HPDE6-E6E7 (cell line): ENCODE data around the gene EHMT1.
"Not testable (repeated sequence)": the region's sequence is repeated elsewhere in the genome, so short reads cannot be mapped to it uniquely, and the experiment has no call there.

Source experiments
- DNase-seq: peaks from one replicate; pipeline ENCODE4 v3.0.0; 2011; ENCODE audit warnings: missing footprints; ENCODE audit errors: extremely low spot score

Gene EHMT1

DNA sequence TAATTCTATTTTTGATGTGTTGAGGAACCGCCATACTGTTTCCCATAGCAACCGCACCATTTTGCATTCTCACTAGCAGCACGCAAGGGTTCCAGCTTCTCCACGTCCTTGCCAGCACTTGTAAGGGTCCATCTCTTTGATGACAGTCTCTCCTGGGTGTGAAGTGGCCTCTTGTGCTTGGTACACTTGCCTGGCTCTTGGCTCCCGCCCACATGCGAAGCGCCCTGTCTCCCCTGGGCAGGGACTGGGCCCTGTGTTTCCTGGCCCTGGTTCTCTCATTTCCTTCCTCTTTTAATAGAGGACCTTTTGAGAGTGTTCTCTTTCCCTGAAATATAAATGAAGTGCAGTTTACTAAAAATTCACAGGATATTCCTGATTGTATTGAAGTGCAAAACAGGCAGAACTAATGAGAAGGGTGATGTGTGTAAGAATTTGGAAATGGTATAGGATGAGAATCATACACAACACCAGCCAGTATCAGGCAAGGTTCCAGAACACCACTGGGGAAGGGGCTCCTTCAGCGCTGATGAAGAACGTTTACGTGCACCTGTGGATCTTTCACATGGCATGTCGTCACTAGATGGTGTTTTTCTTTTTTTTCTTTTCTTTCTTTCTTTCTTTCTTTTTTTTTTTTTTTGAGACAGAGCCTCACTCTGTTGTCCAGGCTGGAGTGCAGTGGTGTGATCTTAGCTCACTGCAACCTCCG lies 73.0 kb downstream of the EHMT1 start:
- DNase-seq: no peak

DNA sequence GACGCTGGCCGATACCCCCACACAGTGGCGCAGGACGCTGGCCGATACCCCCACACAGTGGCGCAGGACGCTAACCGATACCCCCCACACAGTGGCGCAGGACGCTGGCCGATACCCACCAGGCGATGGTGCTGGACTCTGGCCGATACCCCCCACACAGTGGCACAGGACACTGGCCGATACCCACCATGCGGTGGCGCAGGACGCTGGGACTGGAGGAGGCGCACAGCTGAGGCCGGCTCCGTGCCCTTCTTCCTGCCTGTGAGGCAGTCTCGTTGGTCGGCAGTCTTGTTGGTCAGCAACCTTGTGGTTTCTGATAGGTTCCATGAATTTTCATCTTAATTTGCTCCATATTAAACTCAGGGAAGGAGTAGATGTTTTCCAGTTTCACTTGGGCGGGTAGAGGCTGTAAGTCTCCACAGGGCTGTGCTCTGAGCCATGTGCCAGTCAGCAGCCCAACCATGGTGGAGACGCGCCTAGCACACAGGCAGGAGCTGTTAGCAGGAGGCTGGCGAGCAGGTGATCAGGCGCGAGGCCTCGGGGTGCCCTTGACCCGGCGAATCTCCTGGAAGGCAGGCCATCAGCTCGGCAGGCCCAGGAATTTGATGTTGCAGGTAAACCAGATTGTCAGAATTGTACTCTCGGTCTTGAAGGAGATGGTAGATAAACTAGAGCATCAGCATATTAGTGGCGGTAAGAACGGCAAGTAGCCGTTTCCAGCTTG lies 75.6 kb downstream of the EHMT1 start:
- no peak for DNase-seq

DNA sequence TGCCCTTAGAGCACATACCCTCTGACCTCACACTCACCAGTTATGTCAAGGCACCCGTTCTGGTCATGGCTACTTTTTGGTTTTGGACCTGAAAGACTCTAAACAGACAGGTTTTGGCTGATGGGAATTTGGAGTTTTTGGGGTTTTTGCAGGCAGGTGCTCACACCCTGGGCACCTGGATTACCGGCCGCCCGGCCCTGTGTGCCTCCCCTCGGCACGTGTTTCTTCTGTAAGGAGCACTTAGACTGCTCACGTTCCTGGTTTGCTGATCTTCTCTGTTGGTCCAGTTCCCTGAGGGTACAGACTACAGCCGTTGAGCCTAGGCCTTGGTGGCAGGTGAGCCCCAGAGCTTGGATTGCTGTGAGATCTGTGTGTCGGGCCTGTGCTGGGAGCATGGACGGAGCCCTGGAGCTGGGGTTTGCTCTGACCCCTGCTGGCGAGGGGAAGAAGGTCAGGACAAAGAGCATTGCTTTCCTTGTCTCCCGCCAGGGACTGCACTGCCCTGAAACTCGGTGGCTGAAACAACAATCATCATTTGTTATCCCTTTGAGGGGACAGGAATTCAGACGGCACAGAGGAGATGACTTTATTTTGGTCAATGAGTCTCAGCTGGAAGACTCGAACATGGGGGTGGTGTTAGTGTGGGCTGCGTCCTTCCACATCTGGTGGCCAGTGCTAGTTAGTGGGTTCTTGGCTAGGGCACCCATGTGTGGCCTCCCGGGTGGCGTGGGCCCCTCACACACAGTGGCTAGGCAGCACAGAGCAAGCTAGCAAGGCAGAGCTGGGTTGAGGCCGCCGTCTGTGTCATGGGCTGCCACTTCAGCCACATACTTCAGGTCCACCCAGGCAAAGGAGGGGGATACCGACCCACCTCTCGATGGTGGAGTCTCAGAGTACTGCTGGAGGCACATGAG lies 76.4 kb downstream of the EHMT1 start:
- DNase-seq: no peak

DNA sequence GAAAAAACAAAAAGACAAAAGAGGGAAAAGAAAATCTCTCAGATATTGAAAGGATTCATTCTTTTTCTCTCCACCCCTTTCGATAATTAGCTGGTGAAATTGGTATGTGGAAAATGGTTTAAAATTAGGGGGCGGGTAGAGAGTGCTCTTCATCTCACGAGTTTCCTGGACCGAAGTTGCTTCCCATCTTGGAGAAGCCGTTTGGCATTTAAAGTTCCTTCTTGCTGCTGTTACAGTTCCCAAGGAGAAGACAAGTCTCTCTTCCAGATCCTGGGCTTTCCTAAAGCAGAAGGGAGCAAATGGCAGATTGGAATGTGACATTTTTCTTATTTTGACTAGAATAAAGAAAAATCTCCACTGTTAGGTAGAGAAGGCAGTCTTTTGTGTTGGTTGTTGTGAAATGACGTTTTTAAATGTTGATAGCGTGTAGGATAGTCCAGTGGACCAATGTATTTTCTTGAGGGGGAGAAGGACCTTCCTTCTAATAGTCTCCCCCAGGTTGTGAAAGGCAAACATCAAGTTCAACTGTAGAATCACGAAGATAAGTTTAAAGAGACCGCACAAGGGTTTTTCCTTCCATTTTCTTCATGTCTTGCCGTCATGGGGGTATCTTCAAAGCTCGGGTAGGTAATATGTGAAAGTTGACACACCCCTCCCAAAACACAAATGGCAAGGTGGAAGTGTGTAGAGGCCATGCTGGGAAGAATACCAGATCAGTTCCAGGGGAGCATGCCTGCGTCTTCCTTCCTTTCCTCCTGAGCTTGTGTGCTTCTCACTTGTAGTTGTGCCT lies 77.5 kb downstream of the EHMT1 start:
- DNase-seq: no peak

DNA sequence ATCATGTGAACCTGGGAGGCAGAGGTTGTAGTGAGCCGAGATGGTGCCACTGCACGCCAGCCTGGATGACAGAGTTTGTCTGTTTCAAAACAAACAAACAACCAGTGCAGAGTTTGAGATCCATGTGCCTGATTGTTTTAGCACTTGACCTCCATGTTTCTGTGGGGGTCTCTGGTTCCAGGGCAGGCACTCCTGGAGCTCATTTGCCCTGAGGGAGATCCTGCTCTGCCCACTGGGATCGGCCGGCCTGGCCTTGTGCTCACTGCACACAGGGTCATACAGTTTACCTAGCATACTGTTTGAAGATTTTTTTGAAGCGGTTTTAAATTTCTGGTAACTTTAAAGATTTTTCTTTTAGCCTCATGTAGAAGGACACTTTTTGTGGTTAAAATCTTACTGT lies 78.4 kb downstream of the EHMT1 start:
- no peak for DNase-seq

DNA sequence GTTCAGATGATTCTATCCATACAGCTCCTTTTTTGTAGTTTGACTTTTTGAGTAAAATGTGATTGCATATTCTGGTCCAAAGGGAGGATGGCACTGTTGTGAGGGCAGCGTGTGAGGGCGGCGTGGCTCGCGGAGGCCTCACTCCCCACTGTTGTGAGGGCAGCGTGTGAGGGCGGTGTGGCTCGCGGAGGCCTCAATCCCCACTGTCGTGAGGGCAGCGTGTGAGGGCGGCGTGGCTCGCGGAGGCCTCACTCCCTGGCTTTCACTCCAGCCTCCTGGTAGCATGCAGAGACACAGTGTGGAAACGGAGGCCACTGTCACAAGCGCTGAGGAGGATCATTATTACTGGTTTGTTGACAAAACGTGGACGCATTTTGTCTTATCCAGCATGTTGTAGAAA lies 79.0 kb downstream of the EHMT1 start:
- DNase-seq: no peak

DNA sequence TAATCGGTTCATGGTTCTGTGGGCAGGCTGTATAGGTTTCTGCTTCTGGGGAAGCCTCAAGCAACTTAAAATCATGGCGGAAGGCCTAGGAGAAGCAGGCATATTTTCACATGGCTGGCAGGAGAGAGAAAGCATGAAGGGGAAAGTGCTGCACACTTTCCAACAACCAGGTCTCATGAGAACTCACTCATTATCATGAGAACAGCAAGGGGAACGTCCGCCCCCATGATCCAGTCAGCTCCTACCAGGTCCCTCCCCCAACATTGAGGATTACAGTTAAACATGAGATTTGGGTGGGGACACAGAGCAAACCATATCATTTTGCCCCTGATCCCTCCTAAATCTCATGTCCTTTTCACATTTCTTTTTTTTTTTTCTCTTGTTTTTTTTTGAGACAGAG lies 82.1 kb downstream of the EHMT1 start:
- DNase-seq: no peak

DNA sequence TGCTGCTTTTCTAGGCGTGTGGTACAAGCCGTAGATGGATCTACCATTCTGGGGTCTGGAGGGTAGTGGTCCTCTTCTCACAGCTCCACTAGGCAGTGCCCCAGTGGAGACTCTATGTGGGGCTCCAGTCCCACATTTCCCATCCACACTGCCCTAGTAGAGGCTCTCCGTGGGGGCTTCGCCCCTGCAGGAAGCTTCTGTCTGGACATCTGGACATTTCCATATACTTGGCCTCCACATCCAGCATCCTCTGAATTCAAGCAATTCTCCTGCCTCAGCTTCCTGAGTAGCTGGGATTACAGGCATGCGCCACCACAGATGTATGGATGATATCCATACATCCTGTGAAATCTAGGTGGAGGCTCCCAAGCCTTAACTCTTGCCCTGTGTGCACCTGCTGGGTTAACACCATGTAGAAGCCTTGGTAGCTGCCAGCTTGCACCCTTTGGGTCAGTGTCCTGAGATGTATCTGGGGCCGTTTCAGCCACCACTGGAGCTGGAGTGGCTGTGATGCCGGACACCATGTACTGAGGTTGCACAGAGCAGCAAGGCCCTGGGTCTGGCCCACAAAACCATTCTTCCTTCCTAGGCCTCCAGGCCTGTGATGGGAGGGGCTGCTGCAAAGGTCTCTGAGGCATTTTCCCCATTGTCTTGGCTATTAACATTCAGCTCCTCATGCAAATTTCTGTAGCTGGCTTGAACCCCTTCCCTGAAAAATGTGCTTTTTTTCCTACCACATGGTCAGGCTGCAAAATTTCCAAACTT lies 84.0 kb downstream of the EHMT1 start:
- DNase-seq: no peak

DNA sequence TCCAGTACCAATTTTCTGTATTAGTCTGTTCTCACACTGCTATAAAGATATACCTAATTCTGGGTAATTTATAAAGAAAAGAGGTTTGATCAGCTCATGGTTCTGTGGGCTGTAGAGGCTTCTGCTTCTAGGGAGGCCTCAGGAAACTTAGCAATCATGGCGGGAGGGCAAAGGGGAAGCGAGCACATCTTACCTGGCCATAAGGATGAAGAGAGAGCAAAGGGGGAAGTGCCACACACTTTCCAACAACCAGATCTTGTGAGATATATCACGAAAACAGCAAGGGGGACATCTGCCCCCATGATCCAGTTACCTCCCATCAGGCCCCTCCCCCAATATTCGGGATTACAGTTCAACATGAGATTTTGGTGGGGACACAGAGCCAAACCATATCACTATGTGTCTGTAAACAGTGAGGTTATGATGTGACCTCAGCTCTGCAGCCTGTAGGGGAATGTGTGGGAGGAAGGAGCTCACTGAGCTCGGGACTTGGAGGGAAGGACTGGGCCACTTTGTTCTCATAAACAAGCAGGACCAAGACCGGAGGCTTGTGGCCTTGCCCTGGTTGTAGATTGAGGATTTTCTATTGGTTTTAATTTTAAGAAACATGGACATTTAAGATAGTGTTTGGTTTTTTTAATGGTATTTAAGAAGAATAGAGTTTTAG lies 85.2 kb downstream of the EHMT1 start:
- DNase-seq: no peak

DNA sequence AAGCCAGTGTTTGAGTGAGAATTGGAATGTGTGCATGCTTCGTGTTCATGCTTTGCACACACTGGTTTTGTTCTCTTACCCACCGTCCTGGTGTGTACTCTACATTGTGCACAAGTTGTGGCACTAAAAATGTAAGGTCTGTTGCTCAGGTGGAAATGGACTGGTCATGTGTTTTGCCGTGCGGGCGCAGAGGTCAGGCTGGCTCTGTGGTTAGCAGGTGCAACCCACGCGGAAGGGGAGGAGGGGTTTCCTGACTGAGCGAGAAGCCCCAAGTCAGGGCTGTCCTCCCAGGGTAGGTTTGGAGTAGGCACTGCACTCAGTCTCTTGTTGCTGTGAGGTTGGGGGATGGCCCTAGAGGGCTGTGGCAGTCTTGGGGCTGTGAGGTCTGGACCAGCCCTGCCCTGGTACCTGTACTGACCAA lies 86.6 kb downstream of the EHMT1 start:
- no peak for DNase-seq

DNA sequence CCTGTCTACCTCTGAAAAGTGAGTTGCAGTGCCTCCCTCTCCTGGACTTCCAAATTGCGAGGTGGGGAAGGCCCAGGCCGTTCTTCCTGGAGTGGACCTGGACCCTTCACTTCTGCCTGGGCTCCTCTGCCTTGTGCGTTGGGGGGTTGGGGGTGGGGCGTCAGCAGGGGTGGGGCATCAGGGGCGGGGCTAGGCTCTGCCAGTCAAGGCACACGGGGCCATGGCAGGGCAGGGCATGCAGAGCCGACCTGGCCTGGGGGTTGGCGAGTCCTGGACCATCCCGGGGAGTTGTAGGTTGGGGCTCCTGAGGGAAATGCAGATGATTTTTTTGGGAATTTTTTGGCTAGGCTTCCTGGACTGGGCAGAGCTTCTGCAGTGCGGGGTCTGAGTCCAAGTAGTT lies 87.1 kb downstream of the EHMT1 start:
- no peak for DNase-seq

DNA sequence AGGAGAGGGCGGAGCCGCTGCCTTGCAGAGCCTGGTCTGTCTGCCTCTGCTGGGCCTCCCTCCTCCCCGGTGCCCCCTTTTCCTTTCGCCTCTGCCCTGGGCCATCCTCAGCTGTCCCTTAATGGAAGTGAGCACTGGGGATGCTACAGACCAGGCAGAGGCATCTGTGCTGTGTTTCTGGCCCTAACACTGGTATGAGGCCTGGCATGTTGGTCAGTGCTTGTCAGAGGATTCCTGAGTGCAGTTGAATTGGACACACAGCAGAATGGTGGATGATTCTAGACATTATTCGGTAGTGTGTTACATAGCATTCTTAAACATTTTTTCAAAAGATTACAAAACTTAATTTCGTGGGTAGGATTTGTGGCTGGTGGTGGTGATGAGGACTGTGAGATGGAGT lies 88.6 kb downstream of the EHMT1 start:
- DNase-seq: no peak

DNA sequence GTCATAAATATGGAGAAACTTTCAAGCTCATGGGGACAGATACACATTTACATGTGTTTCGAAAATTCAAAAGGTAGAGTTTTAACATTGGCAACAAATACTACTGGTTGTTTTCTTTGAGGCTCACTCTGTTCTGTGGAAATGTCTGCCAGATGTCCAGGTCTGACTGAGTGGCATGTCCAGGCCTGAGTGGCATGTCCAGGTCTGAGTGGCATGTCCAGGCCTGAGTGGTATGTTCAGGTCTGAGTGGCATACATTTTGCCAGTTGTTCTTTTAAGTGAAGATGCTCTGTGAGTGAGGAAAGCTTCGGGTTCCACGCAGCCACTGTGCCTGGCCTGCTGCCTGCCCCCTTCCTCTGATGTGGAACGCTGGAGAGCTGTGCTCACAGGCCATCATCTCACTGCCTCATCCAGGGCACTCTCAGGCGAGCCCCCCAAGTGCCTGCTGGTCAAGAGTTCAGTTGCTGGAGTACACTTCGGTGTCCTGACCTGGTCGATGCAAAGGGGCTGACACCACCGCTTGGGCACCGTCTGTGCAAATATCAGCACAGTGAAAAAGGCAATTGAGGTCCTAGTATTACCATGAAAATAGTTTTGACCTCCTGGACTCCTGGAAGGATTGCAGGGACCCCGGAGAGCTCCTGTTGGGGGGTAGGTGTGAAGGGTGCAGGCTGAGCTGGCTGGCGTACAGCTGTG lies 89.9 kb downstream of the EHMT1 start:
- DNase-seq: peak; percentile 66

DNA sequence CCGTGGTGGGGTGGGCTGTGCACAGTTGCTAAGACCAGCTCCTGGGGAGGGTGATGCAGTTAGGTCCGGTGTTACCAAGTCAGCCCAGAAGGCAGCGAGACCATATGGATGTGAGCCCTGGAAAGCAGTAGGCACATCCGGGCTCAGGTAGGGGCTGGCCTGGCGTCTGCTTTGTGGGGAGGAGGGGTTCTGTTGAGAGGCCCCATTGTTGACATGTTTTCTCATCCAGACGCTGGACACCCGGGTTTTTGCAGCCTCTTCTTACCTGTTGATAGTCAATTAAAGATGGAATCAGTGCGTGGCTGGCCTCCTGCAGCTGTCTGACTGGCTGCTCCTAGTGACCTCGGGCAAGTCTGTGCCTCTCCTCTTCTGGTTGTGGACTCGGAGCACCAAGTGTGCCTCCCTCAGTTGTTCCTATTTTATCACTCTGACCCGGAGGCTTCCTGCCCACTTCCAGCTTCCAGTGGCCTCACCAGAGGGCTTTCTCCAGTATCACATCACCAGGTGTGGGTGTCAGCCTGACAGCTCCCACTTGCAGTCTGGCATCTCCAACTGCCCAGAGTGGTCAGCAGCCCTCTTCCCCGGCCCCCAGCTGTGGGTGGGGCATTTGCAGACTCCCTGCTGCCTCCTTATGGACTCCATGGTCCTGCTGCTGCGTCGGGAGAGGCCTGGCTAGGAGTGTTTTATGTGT lies 90.8 kb downstream of the EHMT1 start:
- DNase-seq: no peak

DNA sequence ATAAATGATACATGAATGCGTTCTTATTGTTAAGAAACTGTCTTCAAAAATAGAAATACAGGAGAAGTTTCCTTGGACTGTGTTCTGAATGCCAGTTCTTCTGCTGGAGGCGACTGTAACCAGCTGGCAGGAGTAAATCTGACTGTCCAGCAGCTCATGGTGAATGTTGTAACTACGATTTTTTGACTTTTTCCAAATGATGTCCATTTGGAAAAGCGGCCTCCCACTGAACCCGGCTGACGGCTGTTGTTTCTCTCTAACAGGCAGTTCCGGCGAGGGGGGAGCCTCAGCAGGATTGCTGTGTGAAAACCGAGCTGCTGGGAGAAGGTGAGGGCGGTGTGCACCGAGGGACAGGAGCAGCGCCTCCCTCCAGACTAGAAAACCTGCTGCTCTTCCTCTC lies 91.9 kb downstream of the EHMT1 start:
- DNase-seq: no peak

DNA sequence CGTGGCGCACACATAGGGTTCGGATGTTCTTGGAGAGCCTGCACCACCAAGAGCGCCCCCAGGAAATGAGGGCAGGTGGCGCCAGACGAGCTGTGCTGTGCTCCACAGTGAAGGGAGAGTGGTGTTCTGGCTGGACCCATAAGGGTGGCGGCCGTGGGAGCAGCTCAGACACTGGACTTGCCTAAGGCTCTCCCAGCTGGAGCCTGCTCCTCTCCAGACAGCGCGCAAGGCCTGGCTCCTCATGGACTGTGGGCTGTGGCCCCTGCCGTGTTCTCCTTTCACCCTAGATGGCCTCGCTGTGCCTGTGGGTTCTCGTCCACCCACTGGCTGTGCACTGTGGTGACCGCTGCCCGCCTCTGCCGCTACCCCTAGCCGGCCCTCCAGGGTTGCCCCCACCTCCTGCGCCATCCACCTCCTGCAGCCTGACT lies 92.9 kb downstream of the EHMT1 start:
- no peak for DNase-seq

DNA sequence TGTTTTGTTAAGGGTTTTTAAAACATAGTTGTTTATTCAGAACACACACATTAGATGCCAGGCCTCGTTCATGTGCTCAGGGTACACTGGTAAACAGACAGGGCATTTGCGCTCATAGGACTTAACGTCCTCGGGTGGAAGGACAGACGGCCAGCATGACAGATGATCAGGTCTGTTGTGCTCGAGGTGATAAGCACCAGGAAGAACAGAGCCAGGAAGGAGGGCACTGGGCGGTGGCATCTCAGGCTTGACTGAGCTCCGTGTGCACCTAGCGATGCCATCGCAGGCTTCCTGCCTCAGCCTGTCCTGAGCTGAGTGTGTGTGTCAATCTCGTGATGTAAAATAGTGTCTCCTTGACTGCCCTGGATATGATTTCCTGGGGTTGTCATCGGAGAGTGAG lies 96.5 kb downstream of the EHMT1 start:
- DNase-seq: peak; percentile 31

DNA sequence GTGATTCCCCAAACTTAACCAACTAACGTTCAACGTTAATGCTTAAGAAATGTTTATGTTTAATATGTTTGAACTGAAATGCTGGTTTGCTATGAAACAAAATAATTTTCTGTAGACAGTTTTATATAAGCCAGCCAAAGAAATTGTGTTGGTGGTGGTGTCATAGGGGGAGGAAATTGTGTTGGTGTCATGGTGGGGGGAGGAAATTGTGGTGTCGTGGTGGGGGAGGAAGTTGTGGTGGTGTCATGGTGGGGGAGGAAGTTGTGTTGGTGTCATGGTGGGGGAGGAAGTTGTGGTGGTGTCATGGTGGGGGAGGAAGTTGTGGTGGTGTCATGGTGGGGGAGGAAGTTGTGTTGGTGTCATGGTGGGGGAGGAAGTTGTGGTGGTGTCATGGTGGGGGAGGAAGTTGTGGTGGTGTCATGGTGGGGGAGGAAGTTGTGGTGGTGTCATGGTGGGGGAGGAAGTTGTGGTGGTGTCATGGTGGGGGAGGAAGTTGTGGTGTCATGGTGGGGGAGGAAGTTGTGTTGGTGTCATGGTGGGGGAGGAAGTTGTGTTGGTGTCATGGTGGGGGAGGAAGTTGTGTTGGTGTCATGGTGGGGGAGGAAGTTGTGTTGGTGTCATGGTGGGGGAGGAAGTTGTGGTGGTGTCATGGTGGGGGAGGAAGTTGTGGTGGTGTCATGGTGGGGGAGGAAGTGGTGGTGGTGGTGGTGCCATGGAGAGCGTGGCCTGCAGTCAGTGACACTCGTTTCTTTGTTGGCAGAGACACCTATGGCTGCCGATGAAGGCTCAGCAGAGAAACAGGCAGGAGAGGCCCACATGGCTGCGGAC lies 97.3 kb downstream of the EHMT1 start:
- not testable (repeated sequence) for DNase-seq
